MCF 10A (cell line): Measurements from ENCODE around the gene TMEM45B. TPM values are rescaled to one million over a fixed set of nuclear protein-coding genes. Genes with fewer than 3 reads are reported as not detected.
"Not testable (repeated sequence)": the region's sequence is repeated elsewhere in the genome, so short reads cannot be mapped to it uniquely, and the experiment has no call there.

Source experiments
- BruUV-seq: library from RNA; stranded (reverse); fragments of 400-500 nt; replicated peaks from 2 replicates; lab custom pipeline; 2021; lab: Mats Ljungman, UMichigan
- CTCF ChIA-PET: fragments of 300-600 bp; sonication (Branson Sonifier 250); formaldehyde crosslinking; extraction: SDS; loops from one replicate; lab custom pipeline; 2021; ENCODE audit warnings: antibody characterized with exemption, inconsistent platforms; lab: Yijun Ruan, JAX
- POLR2A ChIA-PET: fragments of 300-600, 350-650 bp; sonication (Branson Sonifier 250); formaldehyde crosslinking; extraction: SDS; loops from one replicate; lab custom pipeline; 2020; ENCODE audit warnings: antibody characterized with exemption, inconsistent platforms; lab: Yijun Ruan, JAX
- DNase-seq: peaks from one replicate; pipeline ENCODE4 v3.0.0-alpha.2; 2018; ENCODE audit not compliant: unreplicated experiment
- H3K27ac Mint-ChIP-seq: one replicate; pipeline ENCODE4 v1.8.0; 2022; ENCODE audit warnings: mild to moderate bottlenecking, low read depth, mixed read lengths; ENCODE audit not compliant: unreplicated experiment
- H3K27me3 Mint-ChIP-seq: one replicate; pipeline ENCODE4 v1.8.0; 2022; ENCODE audit warnings: mixed read lengths; ENCODE audit not compliant: insufficient read depth, unreplicated experiment
- H3K36me3 Mint-ChIP-seq: one replicate; pipeline ENCODE4 v1.8.0; 2022; ENCODE audit warnings: mild to moderate bottlenecking, moderate library complexity, mixed read lengths; ENCODE audit not compliant: insufficient read depth, unreplicated experiment
- H3K4me1 Mint-ChIP-seq: one replicate; pipeline ENCODE4 v1.8.0; 2022; ENCODE audit warnings: mixed read lengths; ENCODE audit not compliant: insufficient read depth, unreplicated experiment
- H3K4me3 Mint-ChIP-seq: one replicate; pipeline ENCODE4 v1.8.0; 2022; ENCODE audit warnings: mild to moderate bottlenecking, moderate library complexity, mixed read lengths; ENCODE audit not compliant: unreplicated experiment
- H3K9me3 Mint-ChIP-seq: one replicate; pipeline ENCODE4 v1.8.0; 2022; ENCODE audit warnings: mixed read lengths; ENCODE audit not compliant: unreplicated experiment
- CTCF ChIP-seq: fragments of 200-600 bp; IDR thresholded peaks from one replicate; pipeline ENCODE4 v1.8.0; 2022; ENCODE audit warnings: antibody characterized with exemption, mild to moderate bottlenecking; ENCODE audit not compliant: unreplicated experiment
- intact Hi-C: fragments of 100-400 bp; cut with micrococcal nuclease; formaldehyde crosslinking; loops from 2 replicates; pipeline ENCODE4 v1.14.1; 2022
- total RNA-seq: library from RNA; stranded (reverse); gene quantifications from 2 replicates; pipeline ENCODE4 v1.2.3, GENCODE V29; 2022

Gene TMEM45B
- total RNA-seq, 1 experiment from 2014 or later, result not detected

GRCh38 chr11:129836979-129837378 is 21.3 kb downstream of the TMEM45B start:
- BruUV-seq, result no TSS peak
- H3K27me3 Mint-ChIP-seq, result no peaks in the 10 kb centered on the region
- intact Hi-C loops, result no loop called here

GRCh38 chr11:129840236-129840635 is 24.6 kb downstream of the TMEM45B start:
- DNase-seq, result no peak
- H3K27me3 Mint-ChIP-seq, result no peaks in the 10 kb centered on the region
- no peak overlapping the region for H3K4me3 Mint-ChIP-seq
- TF ChIP-seq CTCF, result no peak
- H3K9me3 Mint-ChIP-seq, result no peaks in the 10 kb centered on the region
- intact Hi-C loops, result no loop called here
- POLR2A ChIA-PET, result interaction anchor here (2.4 kb wide), 1 partner anchor 13 kb away, joined by 9 read pairs; no protein-coding TSS in a partner anchor
- no peak overlapping the region for H3K27ac Mint-ChIP-seq
- peaks cover 12% of the 10 kb centered on the region for H3K4me1 Mint-ChIP-seq
- no peaks in the 10 kb centered on the region for H3K36me3 Mint-ChIP-seq
- BruUV-seq, result no TSS peak
- CTCF ChIA-PET, result interaction anchor here (0.6 to 0.7 kb wide), 3 partner anchors 181 to 530 kb away, joined by 3 read pairs; no protein-coding TSS in a partner anchor

More at GRCh38 chr11:129836979-129837378, 21.3 kb downstream of the TMEM45B start:
- no peak for TF ChIP-seq CTCF
- no peaks in the 10 kb centered on the region for H3K9me3 Mint-ChIP-seq
- DNase-seq, result no peak
- CTCF ChIA-PET, result no interaction called here
- H3K4me3 Mint-ChIP-seq, result no peak overlapping the region
- no peaks in the 10 kb centered on the region for H3K36me3 Mint-ChIP-seq
- POLR2A ChIA-PET, result no interaction called here
- peaks cover 12% of the 10 kb centered on the region for H3K4me1 Mint-ChIP-seq
- peak overlapping the region; percentile 46 for H3K27ac Mint-ChIP-seq

- Mint-ChIP-seq H3K4me3 (no peak overlapping the region), H3K27me3 (no peaks in the 10 kb centered on the region), H3K27ac (no peak overlapping the region), H3K36me3 (no peaks in the 10 kb centered on the region), H3K9me3 (no peaks in the 10 kb centered on the region), H3K4me1 (peaks cover 15% of the 10 kb centered on the region)
- no TSS peak for BruUV-seq
- ChIA-PET POLR2A (no interaction called here), CTCF (interaction anchor here (0.7 kb wide), 1 partner anchor 41 kb away, joined by 3 read pairs; no protein-coding TSS in a partner anchor)
- TF ChIP-seq CTCF, result no peak
- no peak for DNase-seq
- intact Hi-C loops, result no loop called here
Observed at GRCh38 chr11:129842138-129842537, 26.5 kb downstream of the TMEM45B start.

GRCh38 chr11:129846508-129847335 is 31.1 kb downstream of the TMEM45B start:
- POLR2A ChIA-PET, result interaction anchor here (0.5 to 3.3 kb wide), 10 partner anchors 9 to 146 kb away, joined by 3 to 25 read pairs (median 5); partner anchors contain the start of gene NFRKB
- TSS peak; percentile 73 for BruUV-seq
- Mint-ChIP-seq H3K4me3 (peak overlapping the region; percentile 56), H3K9me3 (no peaks in the 10 kb centered on the region), H3K27me3 (no peaks in the 10 kb centered on the region), H3K4me1 (peaks cover 12% of the 10 kb centered on the region), H3K36me3 (peaks cover 5% of the 10 kb centered on the region), H3K27ac (peak overlapping the region; percentile 88)
- peak; percentile 80 for DNase-seq
- intact Hi-C loops, result loop anchor here (1.0 to 5.0 kb wide), 2 partner anchors 17 to 59 kb away; no protein-coding TSS in a partner anchor
- CTCF ChIA-PET, result interaction anchor here (0.6 to 1.4 kb wide), 4 partner anchors 16 to 61 kb away, joined by 4 to 13 read pairs (median 4); no protein-coding TSS in a partner anchor
- TF ChIP-seq CTCF, result no peak

- Mint-ChIP-seq H3K4me3 (peak overlapping the region; percentile 56), H3K4me1 (peaks cover 17% of the 10 kb centered on the region), H3K27ac (peak overlapping the region; percentile 88)
- CTCF ChIA-PET, result interaction anchor here (1.1 to 1.4 kb wide), 2 partner anchors 15 to 62 kb away, joined by 4 to 13 read pairs; no protein-coding TSS in a partner anchor
- POLR2A ChIA-PET, result interaction anchor here (1.0 to 3.3 kb wide), 7 partner anchors 14 to 156 kb away, joined by 3 to 25 read pairs (median 11); partner anchors contain the start of genes NFRKB and PRDM10
- not testable (repeated sequence) for BruUV-seq, H3K36me3 Mint-ChIP-seq, H3K9me3 Mint-ChIP-seq, H3K27me3 Mint-ChIP-seq, DNase-seq
- intact Hi-C loops, result loop anchor here (5.0 kb wide), 1 partner anchor 60 kb away; no protein-coding TSS in a partner anchor
Observed at GRCh38 chr11:129847361-129847760, 31.7 kb downstream of the TMEM45B start.
